ENCODE data around the gene MYO1D. TPM values are rescaled to one million over a fixed set of nuclear protein-coding genes. Genes with fewer than 3 reads are reported as not detected.

The MYO1D gene
- total RNA-seq, 1 donor = 160 TPM

DNA sequence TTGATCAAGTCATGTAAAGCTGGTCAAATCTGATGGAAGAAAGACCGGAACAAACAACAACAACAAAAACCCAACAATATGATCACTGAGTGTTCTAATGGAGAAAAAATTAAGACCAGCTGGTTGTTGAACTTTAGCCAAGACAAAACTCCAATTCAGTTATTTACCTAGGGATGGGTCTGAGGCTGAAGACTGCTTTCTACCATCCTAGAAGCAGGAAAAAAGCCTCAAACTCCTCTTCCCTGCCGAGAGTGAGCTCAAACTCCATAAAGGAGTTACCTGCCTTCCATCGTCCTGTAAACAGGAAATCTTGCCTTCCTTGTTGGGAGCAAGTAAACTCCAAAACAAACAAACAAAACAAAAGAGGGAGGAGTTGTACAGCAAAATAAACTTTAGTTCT, 28.0 kb upstream of the MYO1D start:
- Histone ChIP-seq H3K9me3 (ENCODE audit: low read depth, low read length) (no peaks in the 10 kb centered on the region), H3K79me2 (ENCODE audit: insufficient read depth, low read length) (no peaks in the 10 kb centered on the region), H3K4me3 (ENCODE audit: insufficient read depth, low read length) (no peak overlapping the region), H3K27me3 (ENCODE audit: insufficient read depth, low read length) (peaks cover 3% of the 10 kb centered on the region), H3K4me1 (ENCODE audit: insufficient read depth, low read length) (no peaks in the 10 kb centered on the region), H3K36me3 (ENCODE audit: insufficient read depth, low read length) (no peaks in the 10 kb centered on the region), H4K20me1 (ENCODE audit: insufficient read depth, low read length) (no peaks in the 10 kb centered on the region), H2AFZ (ENCODE audit: low read length) (no peak overlapping the region), H3K4me2 (ENCODE audit: insufficient read depth, low read length) (no peak overlapping the region), H3K27ac (ENCODE audit: low read depth, low read length) (no peak overlapping the region)
- no peak for DNase-seq (ENCODE audit: insufficient read length, low spot score, missing footprints)
- TF ChIP-seq, protein P1, sequence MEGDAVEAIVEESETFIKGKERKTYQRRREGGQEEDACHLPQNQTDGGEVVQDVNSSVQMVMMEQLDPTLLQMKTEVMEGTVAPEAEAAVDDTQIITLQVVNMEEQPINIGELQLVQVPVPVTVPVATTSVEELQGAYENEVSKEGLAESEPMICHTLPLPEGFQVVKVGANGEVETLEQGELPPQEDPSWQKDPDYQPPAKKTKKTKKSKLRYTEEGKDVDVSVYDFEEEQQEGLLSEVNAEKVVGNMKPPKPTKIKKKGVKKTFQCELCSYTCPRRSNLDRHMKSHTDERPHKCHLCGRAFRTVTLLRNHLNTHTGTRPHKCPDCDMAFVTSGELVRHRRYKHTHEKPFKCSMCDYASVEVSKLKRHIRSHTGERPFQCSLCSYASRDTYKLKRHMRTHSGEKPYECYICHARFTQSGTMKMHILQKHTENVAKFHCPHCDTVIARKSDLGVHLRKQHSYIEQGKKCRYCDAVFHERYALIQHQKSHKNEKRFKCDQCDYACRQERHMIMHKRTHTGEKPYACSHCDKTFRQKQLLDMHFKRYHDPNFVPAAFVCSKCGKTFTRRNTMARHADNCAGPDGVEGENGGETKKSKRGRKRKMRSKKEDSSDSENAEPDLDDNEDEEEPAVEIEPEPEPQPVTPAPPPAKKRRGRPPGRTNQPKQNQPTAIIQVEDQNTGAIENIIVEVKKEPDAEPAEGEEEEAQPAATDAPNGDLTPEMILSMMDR (IDR thresholded peaks at IDR 0.05; ENCODE audit: extremely low read depth, low read depth, low read length) = no peak

DNA sequence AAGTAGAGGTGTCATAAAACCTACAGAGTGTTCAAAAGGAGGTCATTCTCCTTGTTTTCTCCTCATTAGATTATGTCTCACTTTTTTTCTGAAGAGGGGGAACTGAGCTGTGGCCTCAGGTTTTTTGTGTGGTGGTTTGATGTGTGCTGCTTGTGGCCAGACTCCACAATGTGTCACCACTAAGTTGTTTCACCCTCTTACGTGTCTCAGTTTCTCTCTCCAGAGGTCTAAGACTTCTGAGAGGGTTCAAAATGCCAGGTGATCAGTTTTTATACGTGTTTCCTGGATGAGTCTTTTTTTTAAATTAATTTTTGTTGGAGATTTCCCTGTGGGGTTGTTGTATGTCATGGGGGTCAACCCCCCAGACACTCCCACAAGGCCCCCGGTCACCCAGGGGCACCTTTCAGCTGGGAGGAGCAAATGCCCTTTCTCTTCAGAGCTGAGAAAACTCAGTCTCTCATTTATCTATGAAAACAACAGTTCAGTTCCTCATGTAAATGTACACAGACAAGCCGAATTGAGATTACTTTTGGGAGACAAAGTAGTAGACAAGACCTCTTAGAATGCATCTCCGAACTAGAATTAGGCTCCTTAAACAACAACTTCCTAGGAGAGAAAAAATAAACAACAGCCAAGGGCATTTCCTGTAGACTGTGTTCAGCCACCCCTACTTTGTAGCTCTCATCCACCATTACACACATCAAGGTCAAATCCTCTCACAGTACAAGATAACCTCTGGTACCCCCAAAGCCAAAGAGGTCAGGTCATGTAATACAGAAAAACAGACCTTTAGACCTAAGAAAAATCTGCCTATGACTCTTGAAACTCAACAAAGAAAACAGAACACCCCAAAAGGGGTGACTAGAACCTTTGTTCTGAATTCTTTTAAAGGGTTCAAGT, 27.1 kb upstream of the MYO1D start:
- no peak for DNase-seq (ENCODE audit: insufficient read length, low spot score, missing footprints)
- TF ChIP-seq, protein P1 (IDR thresholded peaks at IDR 0.05; ENCODE audit: extremely low read depth, low read depth, low read length) = no peak
- H3K27ac ChIP-seq (ENCODE audit: low read depth, low read length) = no peak overlapping the region
- H3K4me3 ChIP-seq (ENCODE audit: insufficient read depth, low read length) = no peak overlapping the region
- no peaks in the 10 kb centered on the region for H4K20me1 ChIP-seq (ENCODE audit: insufficient read depth, low read length)
- H3K36me3 ChIP-seq (ENCODE audit: insufficient read depth, low read length) = no peaks in the 10 kb centered on the region
- H3K9me3 ChIP-seq (ENCODE audit: low read depth, low read length) = no peaks in the 10 kb centered on the region
- no peaks in the 10 kb centered on the region for H3K79me2 ChIP-seq (ENCODE audit: insufficient read depth, low read length)
- H3K4me1 ChIP-seq (ENCODE audit: insufficient read depth, low read length) = no peaks in the 10 kb centered on the region
- H3K4me2 ChIP-seq (ENCODE audit: insufficient read depth, low read length) = no peak overlapping the region
- peaks cover 3% of the 10 kb centered on the region for H3K27me3 ChIP-seq (ENCODE audit: insufficient read depth, low read length)
- no peak overlapping the region for H2AFZ ChIP-seq (ENCODE audit: low read length)

DNA sequence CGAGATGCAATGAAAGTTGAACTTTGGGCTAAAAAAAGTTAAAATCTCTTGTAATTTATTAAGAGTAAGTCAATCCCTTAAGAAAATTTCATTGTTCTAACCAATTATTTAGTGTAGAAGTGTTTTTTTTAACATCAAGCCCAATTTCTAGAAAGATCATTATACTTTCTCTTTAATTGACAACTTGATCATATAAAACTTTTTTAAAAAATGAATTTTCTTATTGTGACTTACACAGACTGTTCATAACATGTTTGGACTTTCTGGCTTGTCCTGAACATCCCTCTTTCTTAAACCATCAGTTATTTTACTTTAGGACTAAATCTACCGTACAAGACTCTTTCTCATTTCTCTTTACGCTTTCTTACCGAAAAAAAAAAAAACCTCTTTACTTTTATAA, 24.8 kb upstream of the MYO1D start:
- Histone ChIP-seq H3K4me3 (ENCODE audit: insufficient read depth, low read length) (no peak overlapping the region), H3K36me3 (ENCODE audit: insufficient read depth, low read length) (no peaks in the 10 kb centered on the region), H2AFZ (ENCODE audit: low read length) (no peak overlapping the region), H3K79me2 (ENCODE audit: insufficient read depth, low read length) (no peaks in the 10 kb centered on the region), H3K27me3 (ENCODE audit: insufficient read depth, low read length) (peaks cover 3% of the 10 kb centered on the region), H3K4me1 (ENCODE audit: insufficient read depth, low read length) (no peaks in the 10 kb centered on the region), H4K20me1 (ENCODE audit: insufficient read depth, low read length) (no peaks in the 10 kb centered on the region), H3K9me3 (ENCODE audit: low read depth, low read length) (no peaks in the 10 kb centered on the region), H3K4me2 (ENCODE audit: insufficient read depth, low read length) (no peak overlapping the region), H3K27ac (ENCODE audit: low read depth, low read length) (no peak overlapping the region)
- TF ChIP-seq, protein P1 (IDR thresholded peaks at IDR 0.05; ENCODE audit: extremely low read depth, low read depth, low read length) = no peak
- DNase-seq (ENCODE audit: insufficient read length, low spot score, missing footprints) = no peak

DNA sequence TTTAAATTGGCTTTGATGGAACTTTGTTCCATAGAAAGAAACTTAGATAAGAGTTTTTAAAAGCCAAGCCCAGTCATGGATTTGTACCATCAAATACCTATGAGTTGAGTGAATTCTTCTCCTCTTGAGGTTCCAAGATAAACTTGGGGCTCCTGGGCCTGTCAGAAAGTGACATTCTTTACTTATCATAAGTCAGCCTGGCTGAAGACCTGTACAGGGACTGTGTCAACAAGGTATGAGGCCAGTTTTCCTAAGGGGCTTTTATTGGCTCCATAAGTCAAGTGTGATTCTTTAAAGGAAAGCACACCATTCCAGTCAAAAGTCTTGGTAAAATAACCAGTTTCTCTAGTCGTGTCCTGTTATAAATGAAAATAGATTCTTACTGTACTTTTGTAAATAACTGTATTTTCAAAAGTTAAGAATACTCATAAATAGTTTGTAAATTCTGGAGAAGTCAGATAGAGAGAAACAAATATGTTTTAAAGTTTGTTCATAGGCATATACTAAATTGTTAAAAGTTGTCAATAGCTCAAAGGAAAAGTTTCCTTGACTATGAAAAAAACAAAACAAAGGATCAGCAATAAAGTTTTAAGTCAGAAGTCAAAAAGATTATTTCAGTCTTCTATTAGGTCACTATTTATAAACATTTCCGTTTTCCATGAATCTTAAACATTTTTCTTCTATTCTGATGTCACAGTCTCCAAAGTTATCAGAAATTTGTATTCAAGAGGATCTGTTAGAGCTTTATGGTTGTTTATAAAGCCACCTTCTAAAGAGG, 22.5 kb upstream of the MYO1D start:
- no peaks in the 10 kb centered on the region for H3K9me3 ChIP-seq (ENCODE audit: low read depth, low read length)
- H3K4me1 ChIP-seq (ENCODE audit: insufficient read depth, low read length) = no peaks in the 10 kb centered on the region
- H3K27me3 ChIP-seq (ENCODE audit: insufficient read depth, low read length) = no peaks in the 10 kb centered on the region
- H3K4me3 ChIP-seq (ENCODE audit: insufficient read depth, low read length) = no peak overlapping the region
- H3K36me3 ChIP-seq (ENCODE audit: insufficient read depth, low read length) = no peaks in the 10 kb centered on the region
- H3K79me2 ChIP-seq (ENCODE audit: insufficient read depth, low read length) = no peaks in the 10 kb centered on the region
- DNase-seq (ENCODE audit: insufficient read length, low spot score, missing footprints) = no peak
- no peak overlapping the region for H2AFZ ChIP-seq (ENCODE audit: low read length)
- H4K20me1 ChIP-seq (ENCODE audit: insufficient read depth, low read length) = no peaks in the 10 kb centered on the region
- TF ChIP-seq, protein P1 (IDR thresholded peaks at IDR 0.05; ENCODE audit: extremely low read depth, low read depth, low read length) = no peak
- H3K27ac ChIP-seq (ENCODE audit: low read depth, low read length) = no peak overlapping the region
- H3K4me2 ChIP-seq (ENCODE audit: insufficient read depth, low read length) = no peak overlapping the region

Measured in osteoblast (primary cell).